UCSD-AML1 (cell line): ENCODE results near the gene MYCT1.
A peak's percentile ranks its signal among the peaks of the same experiment; 100 is the strongest.
"Not testable (repeated sequence)": the region's sequence is repeated elsewhere in the genome, so short reads cannot be mapped to it uniquely, and the experiment has no call there.

Experiments
- DNase-seq: peaks from one replicate; lab custom pipeline; 2025; ENCODE audit not compliant: unreplicated experiment; lab: John Stamatoyannopoulos, UW

MYCT1 gene

DNA sequence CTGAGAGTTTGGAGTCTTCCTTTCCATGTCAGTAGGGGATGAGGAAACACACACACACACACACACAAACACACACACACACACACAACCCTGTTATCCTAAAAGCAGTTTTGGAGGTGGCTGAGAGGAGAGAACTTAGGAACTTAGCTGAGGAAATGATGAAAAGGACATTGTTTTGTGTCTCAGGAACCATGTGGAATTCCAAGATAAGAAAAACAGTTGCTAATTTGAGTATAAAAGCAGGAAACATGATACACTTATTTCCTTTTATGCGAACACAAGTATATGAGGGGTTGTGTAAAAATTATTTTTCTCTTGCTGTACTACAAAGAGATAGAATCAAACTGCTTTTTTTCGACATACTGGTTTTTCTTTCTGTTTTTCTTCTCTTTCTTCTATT lies at the start of gene MYCT1:
MYCT1 (plus strand) TSS at position 264 of the 400 bp plus-strand sequence; CDS start at position 270, 6 bp downstream.
- peak; percentile 53 for DNase-seq

DNA sequence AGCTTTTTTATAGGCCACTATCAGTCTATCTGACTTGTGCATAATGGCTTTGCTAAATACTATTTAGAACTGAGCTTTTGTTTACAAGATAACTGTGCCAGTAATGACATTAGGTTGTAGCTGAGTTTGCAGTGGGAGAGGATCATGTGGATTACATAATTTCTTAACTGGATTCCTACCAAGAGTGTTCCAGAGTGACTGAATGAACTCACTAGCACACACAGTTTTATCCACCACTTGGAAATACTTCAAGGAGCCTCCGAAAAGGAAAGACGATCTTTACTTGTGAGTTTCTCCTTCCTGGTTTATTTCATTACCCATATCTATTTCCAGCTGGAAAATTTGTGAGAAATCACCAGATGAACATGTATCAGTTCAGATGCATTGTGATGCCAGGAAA lies 49.6 kb upstream of the MYCT1 start:
- no peak for DNase-seq

DNA sequence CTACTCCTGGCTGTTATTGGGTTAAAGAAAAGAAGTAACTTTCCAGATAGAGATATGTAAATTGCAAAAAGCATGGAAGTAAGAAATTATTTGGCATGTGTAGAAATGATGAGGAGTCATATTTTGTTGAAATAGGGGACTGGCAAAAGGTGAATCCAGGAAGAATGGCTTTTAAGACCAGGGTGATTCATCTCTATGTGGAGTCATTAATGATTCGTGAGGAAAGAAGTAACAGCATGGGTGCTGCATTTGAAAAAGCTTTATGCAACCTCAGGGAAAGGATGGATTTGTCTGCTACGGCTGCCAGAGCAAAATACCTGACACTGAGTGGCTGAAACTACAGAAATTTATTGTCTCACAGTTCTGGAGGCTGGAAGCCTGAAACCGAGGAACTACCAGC lies 45.7 kb upstream of the MYCT1 start:
- no peak for DNase-seq

- no peak for DNase-seq
These were observed 35.9 kb upstream of the MYCT1 start for GRCh38 chr6:152661776-152662175.

- no peak for DNase-seq
These were observed 27.8 kb upstream of the MYCT1 start for GRCh38 chr6:152669895-152670294.

GRCh38 chr6:152671171-152671570 lies 26.5 kb upstream of the MYCT1 start:
- DNase-seq: no peak

DNA sequence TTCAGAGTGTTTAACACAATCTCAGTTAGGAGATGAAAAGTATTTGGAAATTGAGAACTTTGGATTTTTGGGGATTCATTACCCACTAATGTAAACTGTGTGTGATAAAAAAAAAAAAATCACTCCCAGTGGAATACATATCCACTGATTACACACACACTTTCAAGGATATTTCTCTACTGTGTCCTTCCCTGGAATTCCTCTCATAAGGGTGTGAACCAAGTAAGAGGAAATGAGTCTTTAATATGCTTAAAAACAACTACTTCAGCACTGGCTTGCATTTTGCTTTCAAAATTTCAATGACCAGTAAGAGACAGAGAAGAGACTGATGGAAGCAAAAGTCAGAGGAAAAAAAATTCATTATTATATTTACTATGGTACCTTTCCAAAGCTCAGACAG lies 24.5 kb upstream of the MYCT1 start:
- no peak for DNase-seq

DNA sequence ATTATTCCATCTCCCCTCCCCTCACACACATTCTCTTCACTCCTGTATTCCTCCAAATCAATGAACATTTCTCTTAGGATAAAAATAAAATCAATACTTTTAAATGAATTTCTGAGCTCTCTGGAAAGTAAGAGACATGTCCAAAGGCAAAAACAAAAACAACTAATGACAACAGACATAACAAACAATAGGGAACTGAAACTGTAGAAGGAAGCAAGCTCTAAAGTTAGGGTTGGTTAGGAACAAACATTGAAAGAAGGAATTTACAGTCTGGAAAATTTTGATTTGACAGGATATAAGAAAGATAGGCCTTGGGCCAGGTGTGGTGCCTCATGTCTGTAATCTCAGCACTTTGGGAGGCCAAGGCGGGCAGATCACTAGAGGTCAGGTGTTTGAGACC lies 17.5 kb upstream of the MYCT1 start:
- no peak for DNase-seq

DNA sequence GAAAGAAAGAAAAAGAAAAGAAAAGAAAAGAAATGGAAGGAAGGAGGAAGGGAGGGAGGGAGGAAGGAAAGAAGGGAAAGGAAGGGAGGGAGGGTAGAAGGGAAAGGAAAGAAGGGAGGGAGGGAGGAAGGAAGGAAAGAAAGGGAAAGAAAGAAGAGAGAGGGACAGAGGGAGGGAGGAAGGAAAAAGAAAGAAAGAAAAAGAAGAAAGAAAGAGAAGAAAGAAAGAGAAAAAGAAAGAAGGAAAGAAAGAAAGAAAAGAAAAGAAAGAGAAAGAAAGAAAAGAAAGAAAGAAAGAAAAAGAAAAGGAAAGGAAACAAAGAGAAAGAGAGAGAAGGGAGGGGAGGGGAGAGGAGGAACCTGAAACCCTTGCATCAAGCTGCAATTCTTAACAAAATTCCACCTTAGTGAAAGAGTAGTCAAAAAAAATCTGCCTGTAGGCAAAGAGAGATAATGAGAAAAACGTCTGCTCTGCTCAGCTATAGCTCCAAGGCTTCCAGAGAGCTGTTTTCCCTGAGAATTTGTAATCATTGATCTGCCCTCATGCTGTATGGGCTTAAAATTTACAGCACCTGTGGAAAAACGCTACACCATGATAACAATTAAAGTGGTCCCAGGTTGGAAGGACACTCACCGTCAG lies 16.7 kb upstream of the MYCT1 start:
- DNase-seq: no peak

DNA sequence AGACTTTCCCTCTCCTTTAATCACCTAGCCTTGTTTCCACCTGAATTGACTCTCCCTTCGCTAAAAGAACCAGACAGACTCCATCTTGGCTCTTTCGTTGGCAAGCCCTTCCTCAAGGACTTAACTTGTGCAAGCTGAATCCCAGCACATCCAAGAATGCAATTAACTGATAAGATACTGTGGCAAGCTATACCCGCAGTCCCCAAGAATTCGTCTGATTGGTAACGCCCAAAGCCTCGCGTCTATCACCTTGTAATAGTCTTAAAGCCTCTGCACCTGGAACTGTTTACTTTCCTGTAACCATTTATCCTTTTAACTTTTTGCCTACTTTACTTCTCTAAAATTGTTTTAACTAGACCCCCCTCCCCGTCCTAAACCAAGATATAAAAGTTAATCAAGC lies 15.6 kb upstream of the MYCT1 start:
- DNase-seq: no peak

DNA sequence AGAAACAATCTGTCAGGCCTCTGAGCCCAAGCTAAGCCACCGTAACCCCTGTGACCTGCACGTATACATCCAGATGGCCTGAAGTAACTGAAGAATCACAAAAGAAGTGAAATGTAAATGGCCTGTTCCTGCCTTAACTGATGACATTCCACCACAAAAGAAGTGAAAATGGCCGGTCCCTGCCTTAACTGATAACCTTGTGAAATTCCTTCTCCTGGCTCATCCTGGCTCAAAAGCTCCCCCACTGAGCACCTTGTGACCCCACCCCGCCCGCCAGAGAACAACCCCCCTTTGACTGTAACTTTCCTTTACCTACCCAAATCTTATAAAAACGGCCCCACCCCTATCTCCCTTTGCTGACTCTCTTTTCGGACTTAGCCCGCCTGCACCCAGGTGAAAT lies 14.8 kb upstream of the MYCT1 start:
- not testable (repeated sequence) for DNase-seq

DNA sequence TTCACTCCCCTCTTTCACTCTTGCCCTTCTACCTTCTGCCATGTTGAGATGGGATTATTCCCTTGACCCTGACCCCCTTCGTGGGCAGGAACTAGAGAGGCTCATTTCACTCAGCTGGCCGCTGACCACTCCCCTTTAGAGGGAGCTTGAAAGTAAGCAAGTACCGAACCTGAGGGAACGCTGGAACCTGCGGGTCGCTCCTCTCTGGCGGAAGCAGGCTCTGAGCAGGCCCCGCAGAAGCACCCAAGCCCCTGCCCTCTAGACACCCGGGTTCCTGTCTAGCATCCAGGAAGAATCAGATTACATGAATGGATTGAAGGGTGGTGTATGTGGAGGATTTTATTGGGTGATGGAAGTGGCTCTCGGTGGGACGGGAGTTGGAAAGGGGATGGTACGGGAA lies 11.9 kb upstream of the MYCT1 start:
- no peak for DNase-seq

DNA sequence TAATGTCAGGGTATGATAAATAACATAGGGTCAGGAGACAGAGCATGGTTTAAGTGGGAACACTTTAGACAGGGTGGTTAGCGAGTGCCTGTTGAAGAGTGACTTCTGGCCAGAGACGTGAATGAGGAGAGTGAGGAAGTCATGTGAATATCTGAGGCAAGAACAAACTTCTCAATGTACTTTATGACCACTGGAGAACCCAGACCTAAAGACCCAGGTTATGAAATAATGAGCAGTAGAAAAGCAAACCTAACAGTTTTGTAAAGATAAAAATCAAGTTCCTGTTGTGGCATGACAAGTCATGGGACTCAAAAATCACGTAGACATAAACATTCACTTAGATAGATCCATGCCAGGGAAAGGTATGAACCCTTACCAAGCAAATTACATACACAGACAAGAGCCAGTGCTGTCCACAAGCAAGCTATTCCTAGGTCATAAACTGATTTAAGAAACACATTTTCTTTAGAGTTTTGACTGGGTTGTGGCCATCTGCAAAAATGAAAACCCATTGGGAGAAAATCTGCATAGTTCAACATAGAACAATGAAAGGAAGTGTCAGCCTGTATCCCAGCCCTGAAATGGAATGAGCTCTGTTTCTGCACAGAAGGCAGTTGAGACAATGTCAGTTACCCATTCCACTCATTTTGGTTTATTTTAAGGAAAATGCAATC lies 2.2 kb upstream of the MYCT1 start:
- no peak for DNase-seq

DNA sequence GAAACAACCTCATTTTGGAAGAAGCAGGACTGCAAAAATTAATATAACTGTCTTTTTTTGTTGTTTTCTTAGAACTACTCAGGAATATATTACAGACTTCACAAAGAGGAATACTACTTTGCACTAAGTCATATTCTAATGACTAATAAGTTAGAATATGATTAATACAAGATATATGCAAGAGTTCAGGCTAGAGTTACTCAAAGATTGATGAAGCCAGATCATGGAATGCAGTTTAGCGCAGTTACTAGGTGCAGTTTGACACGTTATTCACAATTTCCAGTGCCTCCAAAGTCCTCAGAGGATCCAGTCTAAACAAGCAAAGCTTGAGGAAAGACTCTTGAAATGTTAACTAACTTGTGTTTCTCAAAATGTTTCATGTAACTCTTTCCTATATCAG lies 1.2 kb upstream of the MYCT1 start:
- no peak for DNase-seq

GRCh38 chr6:152698692-152699091 lies 995 bp downstream of the MYCT1 start:
- DNase-seq: no peak

DNA sequence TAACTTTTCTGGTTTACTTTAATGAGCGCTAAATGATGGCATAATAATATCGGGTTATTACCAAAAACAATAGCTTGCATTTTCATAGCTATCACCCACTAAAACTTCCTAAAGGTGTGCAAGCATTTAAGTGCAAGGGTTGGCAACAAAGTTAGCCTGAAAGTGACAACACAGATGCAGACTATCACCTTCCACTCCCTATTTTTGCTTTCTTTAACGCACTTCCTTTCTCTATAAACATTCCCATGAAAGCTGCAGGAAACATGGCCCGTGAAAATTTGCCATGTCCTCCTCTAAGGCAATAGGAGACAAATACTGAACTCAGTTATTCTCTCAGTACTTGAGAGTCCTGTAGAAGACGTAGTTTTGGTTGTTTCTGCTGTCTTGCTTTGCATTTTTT lies 2.7 kb downstream of the MYCT1 start:
- DNase-seq: no peak

DNA sequence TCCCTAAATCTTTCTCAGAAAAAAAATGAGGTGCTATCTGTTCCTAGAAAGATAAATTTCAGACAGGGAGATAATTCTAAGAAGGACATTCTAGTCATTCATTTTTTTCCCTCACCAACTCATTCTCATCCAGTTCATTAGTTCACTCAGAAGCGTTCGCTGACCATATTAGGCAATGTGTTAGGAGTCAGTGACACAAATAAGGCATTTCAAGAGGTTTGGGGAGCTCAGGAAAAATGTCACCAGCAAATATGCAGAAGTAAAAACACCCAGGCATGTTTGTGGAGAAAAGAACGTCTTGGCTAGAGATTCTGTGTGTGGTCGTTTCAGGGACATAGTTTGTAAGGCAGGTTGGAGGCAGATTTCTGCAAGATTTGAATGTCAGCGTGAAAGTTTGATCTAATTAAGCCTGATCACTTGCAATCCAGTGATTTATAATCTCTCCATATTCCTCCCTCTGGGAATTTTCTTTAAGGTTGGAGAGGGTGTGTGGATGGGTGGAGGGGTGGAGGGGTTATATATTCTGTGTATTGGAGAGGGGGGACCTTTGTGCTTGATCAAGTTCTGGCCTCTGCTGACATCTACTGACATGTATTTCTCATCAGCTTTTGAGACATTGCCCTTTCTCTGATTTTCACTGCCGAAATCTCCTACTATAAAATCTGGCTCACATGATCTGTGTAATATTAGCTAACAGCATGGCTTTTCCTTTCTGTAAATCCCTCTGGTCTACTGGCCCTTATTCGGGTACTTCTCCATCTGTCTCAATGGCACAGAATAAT lies 3.6 kb downstream of the MYCT1 start:
- DNase-seq: no peak

GRCh38 chr6:152701863-152702401 lies 4.2 kb downstream of the MYCT1 start:
- DNase-seq: no peak

DNA sequence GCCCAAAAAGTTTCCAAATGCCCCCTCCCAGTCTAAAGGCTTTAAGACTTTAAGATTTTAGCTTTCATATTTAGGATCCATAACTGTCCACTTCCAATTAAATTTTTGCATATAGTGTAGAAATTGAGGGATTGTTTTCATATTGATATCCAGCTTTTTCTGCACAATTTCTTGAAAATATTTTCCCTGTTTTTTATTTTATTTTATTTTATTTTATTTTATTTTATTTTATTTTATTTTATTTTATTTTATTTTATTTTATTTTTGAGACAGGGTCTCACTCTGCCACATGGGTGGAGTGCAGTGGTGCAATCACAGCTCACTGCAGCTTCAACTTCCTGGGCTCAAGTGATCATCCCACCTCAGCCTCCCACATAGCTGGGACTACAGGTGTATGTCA lies 6.1 kb downstream of the MYCT1 start:
- DNase-seq: not testable (repeated sequence)

DNA sequence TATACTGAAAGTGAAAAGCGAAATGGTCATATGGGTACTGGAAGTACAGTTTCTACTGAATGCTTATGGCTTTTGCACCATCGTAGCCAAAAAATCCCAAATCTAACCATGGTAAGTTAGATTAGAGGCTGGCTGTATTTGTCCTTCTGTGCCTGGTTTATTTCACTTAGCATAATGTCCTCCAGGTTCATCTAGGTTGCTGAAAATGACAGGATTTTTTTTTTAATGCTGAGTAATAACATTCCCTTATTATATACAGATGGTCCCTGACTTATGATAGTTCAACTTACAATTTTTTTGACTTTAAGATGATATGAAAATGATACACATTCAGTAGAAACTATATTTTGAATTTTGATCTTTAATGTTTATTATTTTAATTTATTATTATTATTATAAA lies 7.6 kb downstream of the MYCT1 start:
- DNase-seq: no peak

- no peak for DNase-seq
These were observed 18.6 kb downstream of the MYCT1 start for GRCh38 chr6:152716322-152716721.

GRCh38 chr6:152720974-152721373 lies 23.3 kb downstream of the MYCT1 start:
- DNase-seq: no peak
